Measurements from ENCODE around the gene CEBPG.

- TF ChIP-seq, protein P1, sequence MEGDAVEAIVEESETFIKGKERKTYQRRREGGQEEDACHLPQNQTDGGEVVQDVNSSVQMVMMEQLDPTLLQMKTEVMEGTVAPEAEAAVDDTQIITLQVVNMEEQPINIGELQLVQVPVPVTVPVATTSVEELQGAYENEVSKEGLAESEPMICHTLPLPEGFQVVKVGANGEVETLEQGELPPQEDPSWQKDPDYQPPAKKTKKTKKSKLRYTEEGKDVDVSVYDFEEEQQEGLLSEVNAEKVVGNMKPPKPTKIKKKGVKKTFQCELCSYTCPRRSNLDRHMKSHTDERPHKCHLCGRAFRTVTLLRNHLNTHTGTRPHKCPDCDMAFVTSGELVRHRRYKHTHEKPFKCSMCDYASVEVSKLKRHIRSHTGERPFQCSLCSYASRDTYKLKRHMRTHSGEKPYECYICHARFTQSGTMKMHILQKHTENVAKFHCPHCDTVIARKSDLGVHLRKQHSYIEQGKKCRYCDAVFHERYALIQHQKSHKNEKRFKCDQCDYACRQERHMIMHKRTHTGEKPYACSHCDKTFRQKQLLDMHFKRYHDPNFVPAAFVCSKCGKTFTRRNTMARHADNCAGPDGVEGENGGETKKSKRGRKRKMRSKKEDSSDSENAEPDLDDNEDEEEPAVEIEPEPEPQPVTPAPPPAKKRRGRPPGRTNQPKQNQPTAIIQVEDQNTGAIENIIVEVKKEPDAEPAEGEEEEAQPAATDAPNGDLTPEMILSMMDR (conservative IDR thresholded peaks at IDR 0.05 in 1 of 2, IDR thresholded peaks at IDR 0.05 in 1 of 2; ENCODE audit: extremely low read depth in 1 of 2, insufficient read depth in 1 of 2, low read depth in 1 of 2, low read length in 2 of 2), result no peak
- TF ChIP-seq EZH2 (IDR thresholded peaks at IDR 0.05; ENCODE audit: borderline replicate concordance, low read length), result no peak
Measured at GRCh38 chr19:33432015-33432414, 58.5 kb downstream of the CEBPG start.
